Right ventricle myocardium superior (tissue), 1 donor: Measurements from ENCODE around the gene LTO1. TPM values are rescaled to one million over a fixed set of nuclear protein-coding genes. Genes with fewer than 3 reads are reported as not detected.
A peak's percentile ranks its signal among the peaks of the same experiment; 100 is the strongest.

Source experiments
- ATAC-seq: fragments of 200-7000 bp; cut with Tn5 transposase; one replicate; pipeline ENCODE4 v1.9.1; 2020; ENCODE audit warnings: mild to moderate bottlenecking; ENCODE audit not compliant: poor library complexity
- DNase-seq: peaks from one replicate; pipeline ENCODE4 v3.0.0-alpha.2; 2020
- intact Hi-C: fragments of 100-400 bp; cut with DNase I; formaldehyde crosslinking; loops from one replicate; pipeline ENCODE4 v1.11.2; 2022
- total RNA-seq: library from RNA; stranded (reverse); fragmentation: NEBNext Ultra II Directional; extraction: Animal tissue kit (Norgen Biotek cat#: 25700); gene quantifications from one replicate; pipeline ENCODE4 v1.2.1, GENCODE V29; 2021
- donor health status: DM: no; HTN: yes; CAD: no; lungs with severe emphysema.

LTO1 gene
- total RNA-seq, 1 donor from 2014 or later = 7.3 TPM

- ATAC-seq (no peak), DNase-seq (no peak)
- intact Hi-C loops = no loop called here
These were observed 23.1 kb downstream of the LTO1 start for GRCh38 chr11:69651834-69652620.

GRCh38 chr11:69650832-69651344, 24.3 kb downstream of the LTO1 start:
- intact Hi-C loops = no loop called here
- DNase-seq (no peak), ATAC-seq (no peak)

- no peak for DNase-seq
- no peak for ATAC-seq
- intact Hi-C loops = no loop called here
These were observed 24.9 kb downstream of the LTO1 start for GRCh38 chr11:69650081-69650831.

GRCh38 chr11:69649576-69649900, 25.6 kb downstream of the LTO1 start:
- intact Hi-C loops = no loop called here

GRCh38 chr11:69648679-69649575, 26.2 kb downstream of the LTO1 start:
- ATAC-seq (no peak), DNase-seq (no peak)
- intact Hi-C loops = no loop called here

More at GRCh38 chr11:69649576-69649900, 25.6 kb downstream of the LTO1 start:
- no peak for DNase-seq
- ATAC-seq = no peak

- no peak for DNase-seq
- intact Hi-C loops = no loop called here
These were observed 27.2 kb downstream of the LTO1 start for GRCh38 chr11:69647761-69648497.

GRCh38 chr11:69647390-69647748, 27.8 kb downstream of the LTO1 start:
- no peak for DNase-seq
- intact Hi-C loops = no loop called here
- ATAC-seq = no peak

More at GRCh38 chr11:69647761-69648497, 27.2 kb downstream of the LTO1 start:
- ATAC-seq = no peak

- intact Hi-C loops = no loop called here
- ATAC-seq (no peak), DNase-seq (no peak)
These were observed 28.4 kb downstream of the LTO1 start for GRCh38 chr11:69646493-69647389.

GRCh38 chr11:69645801-69646492, 29.2 kb downstream of the LTO1 start:
- no peak for ATAC-seq
- intact Hi-C loops = loop anchor here (2.0 kb wide), 1 partner anchor 545 kb away; no protein-coding TSS in a partner anchor
- no peak for DNase-seq

GRCh38 chr11:69644962-69645675, 30.0 kb downstream of the LTO1 start:
- intact Hi-C loops = loop anchor here (2.0 kb wide), 1 partner anchor 544 kb away; no protein-coding TSS in a partner anchor
- ATAC-seq = no peak
- no peak for DNase-seq

- intact Hi-C loops = loop anchor here (2.0 kb wide), 1 partner anchor 544 kb away; no protein-coding TSS in a partner anchor
- DNase-seq = peak; percentile 89
- ATAC-seq = peak; percentile 76
These were observed 30.8 kb downstream of the LTO1 start for GRCh38 chr11:69644071-69644961.

GRCh38 chr11:69643646-69644045, 31.5 kb downstream of the LTO1 start:
- intact Hi-C loops = loop anchor here (2.0 kb wide), 2 partner anchors 347 to 543 kb away; no protein-coding TSS in a partner anchor
- DNase-seq (no peak), ATAC-seq (no peak)

GRCh38 chr11:69642913-69643632, 32.1 kb downstream of the LTO1 start:
- ATAC-seq = peak; percentile 76
- intact Hi-C loops = loop anchor here (2.0 kb wide), 1 partner anchor 346 kb away; no protein-coding TSS in a partner anchor
- DNase-seq = peak; percentile 88

- intact Hi-C loops = loop anchor here (2.0 kb wide), 1 partner anchor 346 kb away; no protein-coding TSS in a partner anchor
- DNase-seq (peak; percentile 55), ATAC-seq (peak; percentile 16)
These were observed 32.6 kb downstream of the LTO1 start for GRCh38 chr11:69642549-69642912.
